Measurements from ENCODE around the gene PTPRM.

DNA sequence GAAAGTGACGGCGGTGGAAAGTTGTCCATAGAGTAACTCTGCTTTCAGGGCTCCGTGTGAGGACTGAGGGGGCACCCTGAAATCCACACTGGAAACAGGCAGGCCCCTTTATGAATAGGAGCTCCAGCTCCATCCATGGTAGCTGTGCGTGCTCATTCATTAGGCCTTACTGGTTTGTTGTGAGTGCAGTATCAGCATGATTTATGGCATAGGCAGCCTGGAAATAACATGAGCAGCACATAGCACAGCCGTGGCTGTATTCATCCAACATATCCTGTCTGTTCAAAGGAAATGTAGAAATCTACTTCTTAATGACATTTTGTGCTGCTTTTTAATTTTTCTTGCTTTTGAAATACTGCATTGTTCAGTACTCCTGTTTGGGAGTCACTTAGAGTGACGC, 627.3 kb downstream of the PTPRM start:
- TF ChIP-seq CTCF (IDR thresholded peaks at IDR 0.05; ENCODE audit: low read depth, low read length) (no peak), POLR2A (IDR thresholded peaks at IDR 0.05; ENCODE audit: extremely low read depth, insufficient read length) (no peak), MAX (IDR thresholded peaks at IDR 0.05; ENCODE audit: low read depth, low read length) (no peak)
